Liver (tissue), 3 donors: ENCODE data around the gene C19orf81.

Experiments used
- CTCF ChIP-seq: fragments of 150-350 bp; IDR thresholded peaks from 2 replicates; pipeline ENCODE4 v1.5.1; 2017; ENCODE audit warnings: improper control_type of control experiment, low read depth, low read length; ENCODE audit not compliant: missing input control
- FOXA1 ChIP-seq: IDR thresholded peaks from 2 replicates; pipeline ENCODE4 v1.6.1; 2016; ENCODE audit warnings: antibody characterized with exemption
- GABPA ChIP-seq, 2 donors: IDR thresholded peaks in 1 of 2; conservative IDR thresholded peaks in 1 of 2; 2 replicates each; pipeline ENCODE4 v1.6.1; 2016; ENCODE audit warnings: antibody characterized with exemption in 2 of 2, mild to moderate bottlenecking in 1 of 2, moderate library complexity in 1 of 2
- HNF4G ChIP-seq: IDR thresholded peaks from 2 replicates; pipeline ENCODE4 v1.6.1; 2016; ENCODE audit warnings: antibody characterized with exemption
- JUND ChIP-seq, 2 donors: IDR thresholded peaks; 2 replicates each; pipeline ENCODE4 v1.6.1; 2016; ENCODE audit warnings: antibody characterized with exemption in 2 of 2
- MAX ChIP-seq: IDR thresholded peaks from 2 replicates; pipeline ENCODE4 v1.6.1; 2016; ENCODE audit warnings: antibody characterized with exemption
- SP1 ChIP-seq: IDR thresholded peaks from 2 replicates; pipeline ENCODE4 v1.6.1; 2018; ENCODE audit warnings: antibody characterized with exemption, mild to moderate bottlenecking
- TAF1 ChIP-seq: conservative IDR thresholded peaks from 2 replicates; pipeline ENCODE4 v1.6.1; 2016; ENCODE audit warnings: antibody characterized with exemption, mild to moderate bottlenecking
- YY1 ChIP-seq: IDR thresholded peaks from 2 replicates; pipeline ENCODE4 v1.6.1; 2016; ENCODE audit warnings: antibody characterized with exemption, mild to moderate bottlenecking
- TF ChIP-seq, protein P1 (sequence below): IDR thresholded peaks from 2 replicates; pipeline ENCODE4 v1.6.1; 2016; ENCODE audit warnings: antibody characterized with exemption, mild to moderate bottlenecking
- TF ChIP-seq, protein P2 (sequence below): IDR thresholded peaks from 2 replicates; pipeline ENCODE4 v1.6.1; 2016; ENCODE audit warnings: antibody characterized with exemption
- donor health status: healthy.
- donor health status: healthy.

DNA sequence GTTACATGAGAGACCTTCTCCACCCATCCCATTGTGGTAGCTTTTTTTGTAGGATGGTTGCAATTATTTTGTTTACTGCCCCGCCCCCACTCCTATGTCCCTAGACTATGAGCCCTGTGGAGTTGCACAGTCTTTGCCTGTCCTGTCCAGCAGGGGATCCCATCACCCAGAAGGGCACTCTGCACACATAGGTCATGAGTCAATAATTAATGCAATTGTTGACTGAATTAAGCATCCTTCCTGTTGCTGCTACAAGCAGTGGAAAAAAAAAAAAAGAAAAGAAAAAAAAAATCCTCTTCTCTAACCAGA is 14.2 kb downstream of the C19orf81 start:
- TF ChIP-seq CTCF (no peak), SP1 (no peak), MAX (no peak), FOXA1 (no peak), TAF1 (no peak), HNF4G (no peak), JUND (IDR thresholded peaks at IDR 0.05) (no peak), YY1 (no peak), GABPA (IDR thresholded peaks at IDR 0.05 in 1 of 2, conservative IDR thresholded peaks at IDR 0.05 in 1 of 2) (no peak)
- TF ChIP-seq, protein P1, sequence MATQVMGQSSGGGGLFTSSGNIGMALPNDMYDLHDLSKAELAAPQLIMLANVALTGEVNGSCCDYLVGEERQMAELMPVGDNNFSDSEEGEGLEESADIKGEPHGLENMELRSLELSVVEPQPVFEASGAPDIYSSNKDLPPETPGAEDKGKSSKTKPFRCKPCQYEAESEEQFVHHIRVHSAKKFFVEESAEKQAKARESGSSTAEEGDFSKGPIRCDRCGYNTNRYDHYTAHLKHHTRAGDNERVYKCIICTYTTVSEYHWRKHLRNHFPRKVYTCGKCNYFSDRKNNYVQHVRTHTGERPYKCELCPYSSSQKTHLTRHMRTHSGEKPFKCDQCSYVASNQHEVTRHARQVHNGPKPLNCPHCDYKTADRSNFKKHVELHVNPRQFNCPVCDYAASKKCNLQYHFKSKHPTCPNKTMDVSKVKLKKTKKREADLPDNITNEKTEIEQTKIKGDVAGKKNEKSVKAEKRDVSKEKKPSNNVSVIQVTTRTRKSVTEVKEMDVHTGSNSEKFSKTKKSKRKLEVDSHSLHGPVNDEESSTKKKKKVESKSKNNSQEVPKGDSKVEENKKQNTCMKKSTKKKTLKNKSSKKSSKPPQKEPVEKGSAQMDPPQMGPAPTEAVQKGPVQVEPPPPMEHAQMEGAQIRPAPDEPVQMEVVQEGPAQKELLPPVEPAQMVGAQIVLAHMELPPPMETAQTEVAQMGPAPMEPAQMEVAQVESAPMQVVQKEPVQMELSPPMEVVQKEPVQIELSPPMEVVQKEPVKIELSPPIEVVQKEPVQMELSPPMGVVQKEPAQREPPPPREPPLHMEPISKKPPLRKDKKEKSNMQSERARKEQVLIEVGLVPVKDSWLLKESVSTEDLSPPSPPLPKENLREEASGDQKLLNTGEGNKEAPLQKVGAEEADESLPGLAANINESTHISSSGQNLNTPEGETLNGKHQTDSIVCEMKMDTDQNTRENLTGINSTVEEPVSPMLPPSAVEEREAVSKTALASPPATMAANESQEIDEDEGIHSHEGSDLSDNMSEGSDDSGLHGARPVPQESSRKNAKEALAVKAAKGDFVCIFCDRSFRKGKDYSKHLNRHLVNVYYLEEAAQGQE: no peak
- TF ChIP-seq, protein P2, sequence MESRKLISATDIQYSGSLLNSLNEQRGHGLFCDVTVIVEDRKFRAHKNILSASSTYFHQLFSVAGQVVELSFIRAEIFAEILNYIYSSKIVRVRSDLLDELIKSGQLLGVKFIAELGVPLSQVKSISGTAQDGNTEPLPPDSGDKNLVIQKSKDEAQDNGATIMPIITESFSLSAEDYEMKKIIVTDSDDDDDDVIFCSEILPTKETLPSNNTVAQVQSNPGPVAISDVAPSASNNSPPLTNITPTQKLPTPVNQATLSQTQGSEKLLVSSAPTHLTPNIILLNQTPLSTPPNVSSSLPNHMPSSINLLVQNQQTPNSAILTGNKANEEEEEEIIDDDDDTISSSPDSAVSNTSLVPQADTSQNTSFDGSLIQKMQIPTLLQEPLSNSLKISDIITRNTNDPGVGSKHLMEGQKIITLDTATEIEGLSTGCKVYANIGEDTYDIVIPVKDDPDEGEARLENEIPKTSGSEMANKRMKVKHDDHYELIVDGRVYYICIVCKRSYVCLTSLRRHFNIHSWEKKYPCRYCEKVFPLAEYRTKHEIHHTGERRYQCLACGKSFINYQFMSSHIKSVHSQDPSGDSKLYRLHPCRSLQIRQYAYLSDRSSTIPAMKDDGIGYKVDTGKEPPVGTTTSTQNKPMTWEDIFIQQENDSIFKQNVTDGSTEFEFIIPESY: no peak
